Measurements from ENCODE around the gene FAM89A. TPM values are rescaled to one million over a fixed set of nuclear protein-coding genes. Genes with fewer than 3 reads are reported as not detected.

FAM89A gene
- total and polyA plus RNA-seq, 9 of the 15 experiments (the other 6 are each of a cell fraction or from before 2014, with no cell fraction given): 8.7 to 66.2 (median 43.3) TPM

DNA sequence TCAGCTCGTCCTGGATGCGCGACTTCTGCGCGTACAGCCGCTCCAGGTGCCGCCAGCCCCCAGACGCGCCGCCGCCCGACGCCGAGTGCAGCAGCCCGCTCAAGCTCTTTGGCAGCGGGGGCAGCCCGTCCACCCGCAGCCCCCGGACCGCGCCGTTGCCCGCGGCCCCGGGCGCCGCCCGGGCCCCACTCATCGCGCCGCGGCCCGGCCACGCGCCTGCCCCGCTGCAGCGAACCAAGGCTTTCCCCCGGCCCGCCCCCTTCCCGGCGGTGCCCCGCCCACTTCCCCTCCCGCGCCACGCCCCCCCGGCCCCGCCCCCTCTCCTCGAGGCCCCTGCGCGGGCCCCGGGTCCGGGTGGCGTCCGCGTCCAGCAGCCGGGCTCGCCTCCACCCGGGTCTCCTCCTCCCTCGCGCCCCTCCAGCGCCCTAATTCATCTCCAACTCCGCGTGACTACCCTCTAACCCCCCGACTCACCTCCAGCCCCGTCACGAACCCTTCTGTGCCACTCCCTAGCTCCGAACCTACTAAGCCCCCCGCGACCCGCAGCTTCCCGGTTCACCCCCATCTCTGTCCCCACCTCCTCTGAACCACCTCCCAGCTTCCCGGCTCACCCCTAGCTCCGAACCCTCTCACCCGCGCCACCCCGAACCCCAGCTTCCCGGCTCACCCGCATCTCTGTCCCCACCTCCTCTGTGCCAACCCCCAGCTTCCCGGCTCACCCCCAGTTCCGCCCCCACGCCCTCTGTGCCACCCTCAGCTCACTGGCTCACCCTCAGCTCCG, at the start of gene FAM89A (continued):
- TF ChIP-seq MGA (IDR thresholded peaks at IDR 0.05) (no peak), SAFB2 (IDR thresholded peaks at IDR 0.05; ENCODE audit: borderline replicate concordance, low read depth, low read length, severe bottlenecking) (no peak), XRCC4 (IDR thresholded peaks at IDR 0.05; ENCODE audit: extremely low read depth, insufficient read depth, insufficient read length) (no peak), RBBP5 (IDR thresholded peaks at IDR 0.05; ENCODE audit: borderline replicate concordance, insufficient read depth, low read length, poor library complexity, severe bottlenecking) (no peak), MXI1 (IDR thresholded peaks at IDR 0.05; ENCODE audit: low read depth, low read length) (no peak), REST (IDR thresholded peaks at IDR 0.05; ENCODE audit: borderline replicate concordance) (no peak), REST (CRISPR knock-in tag; IDR thresholded peaks at IDR 0.05; ENCODE audit: low read depth) (no peak)

All from K562 (cell line).